K562 (cell line): ENCODE data around the gene ZNF12. TPM values are rescaled to one million over a fixed set of nuclear protein-coding genes. Genes with fewer than 3 reads are reported as not detected.
A peak's percentile ranks its signal among the peaks of the same experiment; 100 is the strongest.

ENCODE experiments used
- ATF1 ChIP-seq, 2 experiments: fragments of 450-650 bp in 1 of 2; IDR thresholded peaks; 2 replicates each; pipeline ENCODE4 v1.6.1; 2016; ENCODE audit warnings: missing compliant biosample characterization in 1 of 2, missing genetic modification characterization in 1 of 2
- CBFA2T2 ChIP-seq: fragments of 450-650 bp; conservative IDR thresholded peaks from 2 replicates; pipeline ENCODE4 v1.6.1; 2017; ENCODE audit warnings: mild to moderate bottlenecking
- CBFA2T3 ChIP-seq: fragments of 450-650 bp; IDR thresholded peaks from 2 replicates; pipeline ENCODE4 v1.6.1; 2017
- CEBPG ChIP-seq, 3 experiments: fragments of 200-800 bp in 1 of 3; sonication (Bioruptor generic) in 1 of 3; sonication (generic) in 1 of 3; formaldehyde crosslinking in 1 of 3; IDR thresholded peaks in 2 of 3; conservative IDR thresholded peaks in 1 of 3; 2 replicates each; pipeline versions ENCODE4 v1.6.1 to v1.8.0; 2016 to 2022; ENCODE audit warnings: missing compliant biosample characterization in 2 of 3, missing genetic modification characterization in 2 of 3, mild to moderate bottlenecking in 1 of 3, missing genetic modification reagents in 1 of 3
- CREM ChIP-seq: IDR thresholded peaks from 2 replicates; pipeline ENCODE4 v1.6.1; 2014; ENCODE audit warnings: antibody characterized with exemption, low read depth
- FOXM1 ChIP-seq, 2 experiments: fragments of 450-650 bp in 1 of 2; sonication (generic) in 1 of 2; formaldehyde crosslinking in 1 of 2; IDR thresholded peaks; 2 replicates each; pipeline versions ENCODE4 v1.6.1 to v1.9.0; 2017 to 2022; ENCODE audit warnings: low read depth in 2 of 2, mild to moderate bottlenecking in 2 of 2, missing genetic modification reagents in 1 of 2, moderate library complexity in 1 of 2
- PHF20 ChIP-seq: fragments of 450-650 bp; IDR thresholded peaks from 2 replicates; pipeline ENCODE4 v1.6.1; 2018; ENCODE audit not compliant: partially characterized antibody
- PRMT5 ChIP-seq: sonication (generic); formaldehyde crosslinking; IDR thresholded peaks from 2 replicates; pipeline ENCODE4 v1.5.0; 2020; ENCODE audit warnings: missing genetic modification reagents
- PURB ChIP-seq: sonication (generic); formaldehyde crosslinking; IDR thresholded peaks from 2 replicates; pipeline ENCODE4 v1.9.0; 2021; ENCODE audit warnings: low read depth, mild to moderate bottlenecking, missing genetic modification reagents
- TEAD4 ChIP-seq, 2 experiments: sonication (generic) in 1 of 2; formaldehyde crosslinking in 1 of 2; IDR thresholded peaks; 2 replicates each; pipeline versions ENCODE4 v1.6.1 to v1.8.0; 2012 to 2022; ENCODE audit warnings: borderline replicate concordance in 1 of 2, inconsistent platforms in 1 of 2, low read length in 1 of 2, mild to moderate bottlenecking in 1 of 2, missing genetic modification reagents in 1 of 2
- TOE1 ChIP-seq, 2 experiments: fragments of 450-650 bp in 1 of 2; sonication (generic) in 1 of 2; formaldehyde crosslinking in 1 of 2; IDR thresholded peaks; 2 replicates each; pipeline versions ENCODE4 v1.7.1 to v1.8.0; 2016 to 2022; ENCODE audit warnings: borderline replicate concordance in 2 of 2, mild to moderate bottlenecking in 2 of 2, antibody characterized with exemption in 1 of 2, inconsistent platforms in 1 of 2, low read depth in 1 of 2, missing genetic modification reagents in 1 of 2, moderate library complexity in 1 of 2
- VEZF1 ChIP-seq: fragments of 200-800 bp; sonication (Bioruptor generic); IDR thresholded peaks from 2 replicates; pipeline ENCODE4 v1.6.1; 2017; ENCODE audit warnings: missing genetic modification characterization, missing compliant biosample characterization
- ZNF282 ChIP-seq: sonication (generic); formaldehyde crosslinking; IDR thresholded peaks from 2 replicates; pipeline ENCODE4 v1.8.1; 2023; ENCODE audit warnings: missing genetic modification reagents
- ZNF347 ChIP-seq: fragments of 450-650 bp; formaldehyde crosslinking; IDR thresholded peaks from 2 replicates; pipeline ENCODE4 v1.4.0; 2020; ENCODE audit warnings: low read depth, mild to moderate bottlenecking, moderate library complexity
- polyA plus RNA-seq, 8 experiments: library from polyadenylated mRNA; depleted of rRNA in 4 of 8; stranded (reverse) in 5 of 8; unstranded in 3 of 8; fragments of >200 nt; fragmentation: Nextera tagmentation in 2 of 8; fragmentation: Illumina TruSeq in 1 of 8; extraction: Ambion mirVana in 2 of 8; extraction: Trizol in 1 of 8; gene quantifications; 2 replicates each; pipeline versions ENCODE4 v1.2.1 to v1.2.3, GENCODE V29; 2011 to 2014; ENCODE audit warnings: inconsistent platforms in 1 of 8, missing spikeins in 1 of 8
- total RNA-seq, 7 experiments: library from RNA; depleted of rRNA in 6 of 7; stranded (reverse); fragments of >200 nt in 6 of 7; fragmentation: Illumina TruSeq in 2 of 7; extraction: Trizol in 2 of 7; gene quantifications; 2 replicates each; pipeline versions ENCODE4 v1.2.1 to v1.2.3, GENCODE V29; 2011 to 2021; ENCODE audit warnings: low replicate concordance in 1 of 7

ZNF12 gene
- total and polyA plus RNA-seq, 9 of the 15 experiments (the other 6 are each of a cell fraction or from before 2014, with no cell fraction given): 5.8 to 32.3 (median 18.9) TPM

- TF ChIP-seq PRMT5 (CRISPR knock-in tag) (peak; percentile 19; the same call in 1 of the 2 replicates), CBFA2T2 (peak; percentile 40), TEAD4 (IDR thresholded peaks at IDR 0.05; ENCODE audit: low read length) (peak; percentile 36), TEAD4 (CRISPR knock-in tag; IDR thresholded peaks at IDR 0.05; ENCODE audit: borderline replicate concordance) (no peak), PHF20 (no peak), ZNF282 (0 out of 2 replicates have a peak, but pooled peaks have one; percentile 71), PURB (CRISPR knock-in tag) (no peak), ATF1 (CRISPR knock-in tag; IDR thresholded peaks at IDR 0.05) (no peak), ATF1 (tag; IDR thresholded peaks at IDR 0.05) (0 out of 2 replicates have a peak, but pooled peaks have one; percentile 27), ZNF347 (CRISPR knock-in tag) (no peak), CEBPG (CRISPR knock-in tag; IDR thresholded peaks at IDR 0.05) (peak; percentile 19; the same call in 1 of the 2 replicates), CEBPG (tag; conservative IDR thresholded peaks at IDR 0.05 in 1 of 2, IDR thresholded peaks at IDR 0.05 in 1 of 2) (no peak), CREM (peak; percentile 36; the same call in 1 of the 2 replicates), TOE1 (IDR thresholded peaks at IDR 0.05; ENCODE audit: borderline replicate concordance) (no peak), TOE1 (CRISPR knock-in tag; IDR thresholded peaks at IDR 0.05; ENCODE audit: borderline replicate concordance, low read depth) (no peak), FOXM1 (IDR thresholded peaks at IDR 0.05; ENCODE audit: low read depth) (no peak), FOXM1 (CRISPR knock-in tag; IDR thresholded peaks at IDR 0.05; ENCODE audit: low read depth) (0 out of 2 replicates have a peak, but pooled peaks have one; percentile 75), VEZF1 (CRISPR knock-in tag) (peak; percentile 38; the same call in 1 of the 2 replicates), CBFA2T3 (peak; percentile 70)
Observed at GRCh38 chr7:6705959-6706665, 635 bp downstream of the ZNF12 start (continued).
